ENCODE measurements around the gene CACNA1I. TPM values are rescaled to one million over a fixed set of nuclear protein-coding genes. Genes with fewer than 3 reads are reported as not detected.

Gene CACNA1I
- total RNA-seq, 1 donor, result not detected

DNA sequence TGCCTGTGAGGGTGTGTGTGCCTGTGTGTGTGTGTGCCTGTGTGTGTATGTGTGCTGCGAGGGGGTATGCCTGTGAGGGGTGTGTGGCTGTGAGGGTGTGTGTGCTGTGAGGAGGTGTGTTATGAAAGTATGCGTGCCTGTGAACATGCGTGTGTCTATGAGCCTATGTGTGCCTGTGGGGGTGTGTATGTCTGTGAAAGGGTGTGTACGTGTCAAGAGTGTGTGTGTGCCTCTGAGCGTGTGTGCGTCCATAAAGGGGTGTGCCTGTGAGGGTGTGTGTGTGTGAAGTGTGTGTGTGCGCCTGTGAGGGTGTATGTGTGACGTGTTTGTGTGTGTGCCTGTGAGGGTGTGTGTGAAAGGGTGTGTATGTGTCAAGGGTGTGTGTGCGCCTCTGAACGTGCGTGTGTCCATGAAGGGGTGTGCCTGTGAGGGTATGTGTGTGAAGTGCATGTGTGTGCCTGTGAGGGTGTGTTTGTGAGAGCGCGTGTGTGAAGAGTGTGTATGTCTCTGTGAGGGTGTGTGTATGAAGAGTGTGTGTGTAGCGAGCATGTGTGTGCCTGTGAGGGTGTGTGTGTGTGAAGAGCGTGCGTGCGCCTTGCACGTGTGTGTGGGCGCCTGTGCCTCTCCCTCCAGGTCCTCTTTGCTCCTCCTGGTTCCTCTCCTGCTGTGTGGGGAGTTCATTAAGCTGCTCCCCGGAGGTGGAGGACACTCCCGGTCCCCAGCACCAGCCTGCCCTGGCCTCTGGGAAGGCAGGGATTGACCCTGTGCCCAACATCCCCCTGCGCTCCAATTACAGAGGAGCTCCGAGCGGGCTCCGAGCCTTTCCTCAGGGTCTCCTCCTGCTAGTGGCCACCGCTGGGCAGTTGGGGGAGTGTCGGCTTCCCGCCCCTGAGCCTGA, 53.3 kb downstream of the CACNA1I start:
- H3K4me3 ChIP-seq (ENCODE audit: low read depth, low read length), result no peak overlapping the region
- TF ChIP-seq, protein P1, sequence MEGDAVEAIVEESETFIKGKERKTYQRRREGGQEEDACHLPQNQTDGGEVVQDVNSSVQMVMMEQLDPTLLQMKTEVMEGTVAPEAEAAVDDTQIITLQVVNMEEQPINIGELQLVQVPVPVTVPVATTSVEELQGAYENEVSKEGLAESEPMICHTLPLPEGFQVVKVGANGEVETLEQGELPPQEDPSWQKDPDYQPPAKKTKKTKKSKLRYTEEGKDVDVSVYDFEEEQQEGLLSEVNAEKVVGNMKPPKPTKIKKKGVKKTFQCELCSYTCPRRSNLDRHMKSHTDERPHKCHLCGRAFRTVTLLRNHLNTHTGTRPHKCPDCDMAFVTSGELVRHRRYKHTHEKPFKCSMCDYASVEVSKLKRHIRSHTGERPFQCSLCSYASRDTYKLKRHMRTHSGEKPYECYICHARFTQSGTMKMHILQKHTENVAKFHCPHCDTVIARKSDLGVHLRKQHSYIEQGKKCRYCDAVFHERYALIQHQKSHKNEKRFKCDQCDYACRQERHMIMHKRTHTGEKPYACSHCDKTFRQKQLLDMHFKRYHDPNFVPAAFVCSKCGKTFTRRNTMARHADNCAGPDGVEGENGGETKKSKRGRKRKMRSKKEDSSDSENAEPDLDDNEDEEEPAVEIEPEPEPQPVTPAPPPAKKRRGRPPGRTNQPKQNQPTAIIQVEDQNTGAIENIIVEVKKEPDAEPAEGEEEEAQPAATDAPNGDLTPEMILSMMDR (IDR thresholded peaks at IDR 0.05; ENCODE audit: insufficient read depth, low read depth, low read length), result no peak
- no peak for DNase-seq (ENCODE audit: low read depth)

DNA sequence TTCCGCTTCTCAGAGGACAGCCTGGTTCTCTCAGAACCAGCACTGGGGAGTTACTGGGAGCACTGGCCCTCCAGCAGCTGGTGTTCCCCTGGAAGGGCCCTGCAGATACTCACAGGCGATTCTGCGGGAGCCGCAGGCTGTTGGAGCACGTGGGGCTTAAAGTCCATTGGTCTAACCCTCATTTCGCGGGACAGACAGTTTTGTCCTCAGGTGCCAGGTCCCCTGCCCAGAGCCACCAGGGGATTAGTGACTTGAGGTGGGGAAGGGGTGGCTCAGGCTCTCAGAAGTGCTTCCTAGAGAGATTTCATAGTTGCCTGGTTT, 53.9 kb downstream of the CACNA1I start:
- DNase-seq (ENCODE audit: low read depth), result no peak
- no peak overlapping the region for H3K4me3 ChIP-seq (ENCODE audit: low read depth, low read length)
- TF ChIP-seq, protein P1 (IDR thresholded peaks at IDR 0.05; ENCODE audit: insufficient read depth, low read depth, low read length), result no peak

DNA sequence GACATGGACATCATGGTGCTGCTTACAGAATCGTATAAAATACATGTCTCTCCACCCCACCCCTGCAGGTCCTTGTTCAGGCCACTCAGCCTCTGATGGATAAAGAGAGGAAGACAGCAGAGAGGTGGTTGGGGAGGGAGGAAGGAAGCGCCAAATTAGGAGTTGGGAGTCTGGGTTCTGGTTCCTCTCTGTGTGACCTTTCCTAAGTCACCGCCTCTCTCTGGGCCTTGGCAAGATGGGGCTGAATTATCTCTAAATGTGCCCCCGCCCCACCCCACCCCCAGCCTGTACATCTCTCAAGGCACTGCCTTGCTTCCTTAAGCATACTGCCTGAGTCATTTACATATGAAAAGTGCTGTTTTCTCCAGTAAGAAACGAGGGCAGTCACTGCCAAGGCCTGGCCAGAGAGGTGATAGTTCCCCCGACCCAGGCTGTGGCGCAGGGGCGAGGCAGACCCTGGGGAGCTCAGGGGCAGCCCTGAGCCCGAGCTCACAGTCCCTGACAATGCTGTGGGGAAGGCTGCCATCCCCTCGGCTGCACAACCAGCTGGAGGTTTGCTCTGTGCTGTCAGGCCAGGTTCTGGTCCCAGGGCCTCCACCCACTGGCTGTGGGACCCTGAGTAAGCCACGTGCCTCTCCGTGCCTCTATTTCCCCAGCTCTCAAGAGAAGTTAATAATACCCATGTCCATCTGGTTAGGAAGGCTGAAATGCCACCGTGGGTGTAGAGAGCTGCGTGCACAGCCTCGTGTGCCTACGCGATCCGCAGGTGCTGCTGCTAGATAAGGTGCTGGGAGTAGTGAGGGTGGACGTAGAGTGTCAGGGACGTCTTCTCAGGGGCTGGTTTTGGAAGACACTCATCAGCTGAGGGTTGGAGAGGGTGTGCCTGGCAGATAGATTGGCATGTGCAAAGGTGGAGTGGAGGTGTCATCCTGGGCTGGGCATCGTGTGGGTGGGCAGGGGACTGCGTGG, 55.3 kb downstream of the CACNA1I start:
- DNase-seq (ENCODE audit: low read depth), result no peak
- no peak overlapping the region for H3K4me3 ChIP-seq (ENCODE audit: low read depth, low read length)
- TF ChIP-seq, protein P1 (IDR thresholded peaks at IDR 0.05; ENCODE audit: insufficient read depth, low read depth, low read length), result no peak

DNA sequence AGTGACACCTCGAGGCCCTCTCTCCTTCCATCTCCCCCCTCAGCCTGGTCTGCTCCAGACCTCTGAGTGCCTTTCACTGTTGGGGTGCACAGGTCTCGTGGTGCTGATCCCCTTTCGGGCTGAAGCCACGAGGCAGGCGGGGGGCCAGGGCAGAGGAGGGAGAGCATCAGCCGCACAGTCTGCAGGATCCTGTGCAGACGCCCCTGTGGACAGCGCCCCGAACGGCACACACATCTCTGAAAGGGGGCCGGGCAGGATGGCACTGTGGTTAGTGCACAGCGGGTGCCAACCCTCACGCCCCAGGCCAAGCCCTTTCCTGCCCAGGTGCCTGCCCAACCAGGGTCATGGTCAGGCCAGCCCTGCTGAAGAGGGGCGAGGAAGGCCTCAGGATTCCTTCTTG, 56.7 kb downstream of the CACNA1I start:
- no peak for DNase-seq (ENCODE audit: low read depth)
- TF ChIP-seq, protein P1 (IDR thresholded peaks at IDR 0.05; ENCODE audit: insufficient read depth, low read depth, low read length), result no peak
- H3K4me3 ChIP-seq (ENCODE audit: low read depth, low read length), result no peak overlapping the region

DNA sequence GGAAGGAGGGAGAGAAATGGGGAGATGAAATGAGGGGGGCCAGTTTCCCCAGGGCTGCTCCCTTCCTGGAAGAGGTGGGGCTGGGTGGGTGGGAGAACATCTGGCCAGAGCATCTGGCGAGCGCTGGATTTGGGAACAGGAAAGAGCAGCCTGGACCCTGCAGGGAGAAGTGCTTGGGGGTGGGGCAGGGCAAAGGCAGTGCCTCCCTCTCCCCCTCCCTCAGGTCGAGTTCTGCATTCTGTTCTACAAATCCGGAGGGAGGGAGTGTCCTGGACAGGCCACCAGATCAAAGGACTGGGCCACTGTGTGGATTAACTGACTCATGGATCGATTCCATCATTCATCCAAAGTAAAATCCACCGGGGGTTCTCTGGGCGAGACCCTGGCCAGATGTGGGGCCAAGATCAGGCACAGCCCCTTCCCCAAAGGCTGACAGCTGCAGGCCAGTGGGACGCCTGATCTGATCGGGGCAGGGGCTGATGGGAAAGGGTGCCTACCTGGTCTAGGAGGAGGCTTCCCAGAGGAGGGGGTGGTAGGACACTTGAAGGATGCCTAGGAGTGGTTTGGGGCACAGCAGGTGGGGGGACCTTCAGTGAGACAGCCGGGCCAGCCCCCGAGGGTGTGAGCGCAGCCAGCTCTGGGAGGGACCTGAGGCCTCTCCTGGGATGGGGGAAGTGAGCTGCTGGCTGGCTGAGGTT, 57.5 kb downstream of the CACNA1I start:
- DNase-seq (ENCODE audit: low read depth), result no peak
- H3K4me3 ChIP-seq (ENCODE audit: low read depth, low read length), result no peak overlapping the region
- TF ChIP-seq, protein P1 (IDR thresholded peaks at IDR 0.05; ENCODE audit: insufficient read depth, low read depth, low read length), result no peak

DNA sequence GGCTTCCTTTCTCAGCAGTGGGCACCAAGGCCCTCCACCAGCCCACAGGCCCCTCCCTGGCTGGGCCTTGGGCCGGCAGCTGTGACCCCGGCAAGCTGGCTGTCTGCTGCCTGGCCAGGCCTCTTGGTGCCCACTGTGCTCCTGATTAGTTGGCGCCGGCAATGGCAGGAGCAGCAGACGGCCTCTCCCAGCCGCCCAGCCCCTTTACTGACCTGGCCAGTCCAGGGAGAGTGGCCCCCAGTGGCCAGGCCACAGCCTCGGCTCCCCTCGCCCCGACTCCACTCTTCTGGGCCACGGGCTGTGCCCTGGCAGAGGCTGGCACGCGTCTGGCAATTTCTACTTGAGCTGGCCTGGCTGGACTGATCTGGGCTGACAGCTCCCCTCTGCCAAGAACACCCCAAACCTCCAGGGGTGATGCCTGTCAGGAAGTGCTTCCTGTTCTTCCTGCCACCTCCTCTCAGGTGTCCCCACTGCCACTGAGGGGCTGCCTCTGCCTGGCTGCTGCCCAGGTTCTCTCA, 58.1 kb downstream of the CACNA1I start:
- no peak for DNase-seq (ENCODE audit: low read depth)
- H3K4me3 ChIP-seq (ENCODE audit: low read depth, low read length), result no peak overlapping the region
- TF ChIP-seq, protein P1 (IDR thresholded peaks at IDR 0.05; ENCODE audit: insufficient read depth, low read depth, low read length), result no peak

All from fibroblast of villous mesenchyme (primary cell).